B cell (primary cell): ENCODE results near the gene NIPSNAP3A. TPM values are rescaled to one million over a fixed set of nuclear protein-coding genes. Genes with fewer than 3 reads are reported as not detected.
A peak's percentile ranks its signal among the peaks of the same experiment; 100 is the strongest.
"Not testable (repeated sequence)": the region's sequence is repeated elsewhere in the genome, so short reads cannot be mapped to it uniquely, and the experiment has no call there.

Experiments
- ATAC-seq: fragments of 200-7000 bp; cut with Tn5 transposase; one replicate; pipeline ENCODE4 v1.10.0; 2021; ENCODE audit warnings: low read depth, mild to moderate bottlenecking, moderate number of reproducible peaks, moderate library complexity
- CTCF ChIA-PET: fragments of 350-600 bp; sonication (Branson Sonifier 250); formaldehyde crosslinking; loops from one replicate; lab custom pipeline; 2021; ENCODE audit warnings: antibody characterized with exemption, inconsistent platforms; lab: Charles Lee
- POLR2A ChIA-PET: fragments of 350-600 bp; sonication (Branson Sonifier 250); formaldehyde crosslinking; loops from one replicate; lab custom pipeline; 2021; ENCODE audit warnings: antibody characterized with exemption; lab: Charles Lee
- DNase-seq: peaks from one replicate; pipeline ENCODE4 v3.0.0; 2013
- H2AFZ ChIP-seq: 2 replicates; pipeline ENCODE4 v1.6.1; 2012; ENCODE audit warnings: mild to moderate bottlenecking, low read depth, low read length; ENCODE audit not compliant: insufficient read depth, poor library complexity, severe bottlenecking
- H3K27ac ChIP-seq, 2 donors: 1 replicate in 1 of 2; 2 replicates in 1 of 2; pipeline ENCODE4 v1.5.1; 2012 to 2013; ENCODE audit warnings: low read length in 2 of 2, mild to moderate bottlenecking in 2 of 2, moderate library complexity in 1 of 2
- H3K27me3 ChIP-seq, 4 experiments: fragments of 200-600 bp in 1 of 4; sonication (generic) in 1 of 4; replicated peaks in 1 of 4; 1 replicate in 2 of 4; 2 replicates in 2 of 4; pipeline versions ENCODE4 v1.6.1 to v1.7.0; 2013 to 2016; ENCODE audit warnings: low read length in 3 of 4, mild to moderate bottlenecking in 2 of 4, mixed read lengths in 1 of 4, moderate library complexity in 1 of 4; ENCODE audit not compliant: insufficient read depth in 4 of 4, control insufficient read depth in 3 of 4; ENCODE audit errors: control extremely low read depth in 1 of 4
- H3K36me3 ChIP-seq, 2 experiments: replicated peaks in 1 of 2; 1 replicate in 1 of 2; 2 replicates in 1 of 2; pipeline versions ENCODE4 v1.6.1 to v1.7.1; 2013; ENCODE audit warnings: low read length in 1 of 2; ENCODE audit not compliant: insufficient read depth in 2 of 2, control insufficient read depth in 1 of 2; ENCODE audit errors: control extremely low read depth in 1 of 2, extremely low read depth in 1 of 2
- H3K4me1 ChIP-seq, 2 donors: fragments of 200-600 bp in 1 of 2; sonication (generic) in 1 of 2; 1 replicate in 1 of 2; 2 replicates in 1 of 2; pipeline versions ENCODE4 v1.5.1 to v1.6.1; 2013 to 2017; ENCODE audit warnings: low read length in 2 of 2; ENCODE audit not compliant: control insufficient read depth in 2 of 2, insufficient read depth in 2 of 2
- H3K4me2 ChIP-seq: replicated peaks from 2 replicates; pipeline ENCODE3; 2012; ENCODE audit warnings: mild to moderate bottlenecking, low read depth, low read length; ENCODE audit not compliant: poor library complexity, severe bottlenecking
- H3K4me3 ChIP-seq, 5 experiments: fragments of 200-600 bp in 1 of 5; sonication (generic) in 1 of 5; 1 replicate in 3 of 5; 2 replicates in 2 of 5; pipeline versions ENCODE4 v1.5.1 to v1.7.0; 2011 to 2016; ENCODE audit warnings: low read length in 4 of 5, mild to moderate bottlenecking in 4 of 5, low read depth in 2 of 5, control low read depth in 1 of 5, moderate library complexity in 1 of 5; ENCODE audit not compliant: insufficient read depth in 1 of 5; ENCODE audit errors: control extremely low read depth in 1 of 5, extremely low read depth in 1 of 5
- H3K79me2 ChIP-seq: fragments of 200-600 bp; sonication (generic); one replicate; pipeline ENCODE4 v1.6.0; 2016; ENCODE audit warnings: low read length; ENCODE audit not compliant: control insufficient read depth, insufficient read depth
- H3K9ac ChIP-seq: fragments of 200-600 bp; sonication (generic); 2 replicates; pipeline ENCODE4 v1.6.1; 2017; ENCODE audit warnings: mild to moderate bottlenecking, low read length, moderate library complexity
- H3K9me3 ChIP-seq, 3 donors: one replicate each; pipeline versions ENCODE4 v1.6.1 to v1.7.1; 2013; ENCODE audit warnings: low read length in 2 of 3; ENCODE audit not compliant: control insufficient read depth in 2 of 3, insufficient read depth in 1 of 3; ENCODE audit errors: control extremely low read depth in 1 of 3
- H4K20me1 ChIP-seq: 2 replicates; pipeline ENCODE4 v1.6.0; 2012; ENCODE audit warnings: mild to moderate bottlenecking, low read length; ENCODE audit not compliant: insufficient read depth, control insufficient read depth, poor library complexity, severe bottlenecking
- H3K27ac Mint-ChIP-seq: one replicate; pipeline ENCODE4 v1.8.0; 2021; ENCODE audit warnings: mixed read lengths
- H3K27me3 Mint-ChIP-seq: one replicate; pipeline ENCODE4 v1.8.0; 2021; ENCODE audit warnings: mixed read lengths
- H3K4me1 Mint-ChIP-seq: one replicate; pipeline ENCODE4 v1.8.0; 2021; ENCODE audit warnings: mixed read lengths
- H3K4me3 Mint-ChIP-seq: one replicate; pipeline ENCODE4 v1.8.0; 2021; ENCODE audit warnings: mixed read lengths
- H3K9me3 Mint-ChIP-seq: one replicate; pipeline ENCODE4 v1.8.0; 2022; ENCODE audit warnings: mixed read lengths; ENCODE audit not compliant: insufficient read depth
- WGBS: methylation state at CpG from one replicate; pipeline ENCODE4 v1.1.5; 2013; ENCODE audit warnings: missing lambda C conversion rate; ENCODE audit not compliant: insufficient coverage; 5-methylcytosine and 5-hydroxymethylcytosine counted together
- intact Hi-C: fragments of 100-400 bp; cut with micrococcal nuclease; formaldehyde crosslinking; loops from one replicate; pipeline ENCODE4 v1.10.0; 2022
- polyA plus RNA-seq: library from polyadenylated mRNA; depleted of rRNA; stranded (reverse); fragments of >200 nt; gene quantifications from 2 replicates; pipeline ENCODE4 v1.2.3, GENCODE V29; 2012
- total RNA-seq, 2 donors: library from RNA; stranded (reverse); fragments of 120-200 nt in 1 of 2; gene quantifications; 1 replicate in 1 of 2; 2 replicates in 1 of 2; pipeline versions ENCODE4 v1.2.3 to v1.2.4, GENCODE V29; 2013 to 2022
- TF ChIP-seq, protein P1 (sequence below): fragments of 200-600 bp; IDR thresholded peaks from one replicate; pipeline ENCODE4 v1.8.0; 2022; ENCODE audit warnings: antibody characterized with exemption, mild to moderate bottlenecking

Gene NIPSNAP3A
- total and polyA plus RNA-seq, 2 donors (not counting 1 experiment from before 2014, with no cell fraction given): 9.4 to 23.6 TPM

DNA sequence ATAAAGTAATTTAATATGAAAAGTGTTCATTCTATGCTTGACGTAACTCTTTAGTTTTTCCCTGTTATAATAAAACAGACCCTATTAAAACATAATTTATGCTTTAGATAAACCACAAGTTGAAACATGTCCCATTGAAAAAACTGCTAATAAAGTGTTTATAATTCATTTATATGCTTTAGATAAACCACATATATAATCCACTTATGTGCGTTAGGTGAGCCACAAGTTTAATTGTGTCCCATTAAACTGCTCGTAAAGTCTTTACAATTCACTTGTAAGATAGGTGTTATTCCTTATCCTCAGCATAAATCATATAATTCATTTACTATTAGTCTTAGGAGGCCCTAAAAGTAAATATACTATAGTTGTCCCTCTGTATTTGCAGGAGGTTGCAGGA, 20.0 kb downstream of the NIPSNAP3A start:
- Mint-ChIP-seq H3K27ac (no peak overlapping the region), H3K4me3 (no peak overlapping the region), H3K4me1 (peaks cover 48% of the 10 kb centered on the region), H3K9me3 (no peaks in the 10 kb centered on the region), H3K27me3 (no peaks in the 10 kb centered on the region)
- intact Hi-C loops: no loop called here
- H2AFZ ChIP-seq: no peak overlapping the region
- no CpG with 5 or more reads among the region's 3 CpGs for WGBS
- no peak overlapping the region for H3K9ac ChIP-seq
- TF ChIP-seq, protein P1, sequence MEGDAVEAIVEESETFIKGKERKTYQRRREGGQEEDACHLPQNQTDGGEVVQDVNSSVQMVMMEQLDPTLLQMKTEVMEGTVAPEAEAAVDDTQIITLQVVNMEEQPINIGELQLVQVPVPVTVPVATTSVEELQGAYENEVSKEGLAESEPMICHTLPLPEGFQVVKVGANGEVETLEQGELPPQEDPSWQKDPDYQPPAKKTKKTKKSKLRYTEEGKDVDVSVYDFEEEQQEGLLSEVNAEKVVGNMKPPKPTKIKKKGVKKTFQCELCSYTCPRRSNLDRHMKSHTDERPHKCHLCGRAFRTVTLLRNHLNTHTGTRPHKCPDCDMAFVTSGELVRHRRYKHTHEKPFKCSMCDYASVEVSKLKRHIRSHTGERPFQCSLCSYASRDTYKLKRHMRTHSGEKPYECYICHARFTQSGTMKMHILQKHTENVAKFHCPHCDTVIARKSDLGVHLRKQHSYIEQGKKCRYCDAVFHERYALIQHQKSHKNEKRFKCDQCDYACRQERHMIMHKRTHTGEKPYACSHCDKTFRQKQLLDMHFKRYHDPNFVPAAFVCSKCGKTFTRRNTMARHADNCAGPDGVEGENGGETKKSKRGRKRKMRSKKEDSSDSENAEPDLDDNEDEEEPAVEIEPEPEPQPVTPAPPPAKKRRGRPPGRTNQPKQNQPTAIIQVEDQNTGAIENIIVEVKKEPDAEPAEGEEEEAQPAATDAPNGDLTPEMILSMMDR: no peak
- H3K36me3 ChIP-seq: no peaks in the 10 kb centered on the region
- ChIA-PET POLR2A (no interaction called here), CTCF (no interaction called here)
- no peak overlapping the region for H3K27ac ChIP-seq
- ATAC-seq (no peak), DNase-seq (no peak)
- H3K4me1 ChIP-seq: peaks cover 18 to 31% of the 10 kb centered on the region in 2 donors
- no peaks in the 10 kb centered on the region for H4K20me1 ChIP-seq
- H3K9me3 ChIP-seq: peaks cover 0 to 8% (median 0%) of the 10 kb centered on the region in 3 donors
- H3K4me3 ChIP-seq: no peak overlapping the region
- peaks cover 3% of the 10 kb centered on the region for H3K79me2 ChIP-seq
- no peak overlapping the region for H3K4me2 ChIP-seq
- no peaks in the 10 kb centered on the region for H3K27me3 ChIP-seq

- H3K9me3 ChIP-seq, DNase-seq, H3K9ac ChIP-seq, H3K79me2 ChIP-seq, ATAC-seq, POLR2A ChIA-PET, H2AFZ ChIP-seq, intact Hi-C loops, H3K9me3 Mint-ChIP-seq, H3K27me3 ChIP-seq, H4K20me1 ChIP-seq, H3K27me3 Mint-ChIP-seq, H3K4me3 Mint-ChIP-seq, H3K36me3 ChIP-seq: not testable (repeated sequence)
- CTCF ChIA-PET: interaction anchor here (1.2 to 1.3 kb wide), 3 partner anchors 11 to 21 kb away, joined by 3 to 6 read pairs (median 5); partner anchors contain the start of gene NIPSNAP3A
- Histone ChIP-seq H3K4me1 (peaks cover 23 to 39% of the 10 kb centered on the region in 2 donors), H3K4me3 (peak overlapping the region in 1 of 5 experiments; percentile 20), H3K27ac (peak overlapping the region; percentile 62 to 88), H3K4me2 (peak overlapping the region; percentile 57)
- 40% methylated on average over 2 of the region's 12 CpGs for WGBS
- Mint-ChIP-seq H3K4me1 (peaks cover 48% of the 10 kb centered on the region), H3K27ac (peak overlapping the region; percentile 80)
These were observed 21.5 kb downstream of the NIPSNAP3A start for GRCh38 chr9:104769029-104769428.
